ENCODE results near the gene FGFR2. TPM values are rescaled to one million over a fixed set of nuclear protein-coding genes. Genes with fewer than 3 reads are reported as not detected.

Gene FGFR2
- total RNA-seq, 1 donor from 2014 or later: not detected

DNA sequence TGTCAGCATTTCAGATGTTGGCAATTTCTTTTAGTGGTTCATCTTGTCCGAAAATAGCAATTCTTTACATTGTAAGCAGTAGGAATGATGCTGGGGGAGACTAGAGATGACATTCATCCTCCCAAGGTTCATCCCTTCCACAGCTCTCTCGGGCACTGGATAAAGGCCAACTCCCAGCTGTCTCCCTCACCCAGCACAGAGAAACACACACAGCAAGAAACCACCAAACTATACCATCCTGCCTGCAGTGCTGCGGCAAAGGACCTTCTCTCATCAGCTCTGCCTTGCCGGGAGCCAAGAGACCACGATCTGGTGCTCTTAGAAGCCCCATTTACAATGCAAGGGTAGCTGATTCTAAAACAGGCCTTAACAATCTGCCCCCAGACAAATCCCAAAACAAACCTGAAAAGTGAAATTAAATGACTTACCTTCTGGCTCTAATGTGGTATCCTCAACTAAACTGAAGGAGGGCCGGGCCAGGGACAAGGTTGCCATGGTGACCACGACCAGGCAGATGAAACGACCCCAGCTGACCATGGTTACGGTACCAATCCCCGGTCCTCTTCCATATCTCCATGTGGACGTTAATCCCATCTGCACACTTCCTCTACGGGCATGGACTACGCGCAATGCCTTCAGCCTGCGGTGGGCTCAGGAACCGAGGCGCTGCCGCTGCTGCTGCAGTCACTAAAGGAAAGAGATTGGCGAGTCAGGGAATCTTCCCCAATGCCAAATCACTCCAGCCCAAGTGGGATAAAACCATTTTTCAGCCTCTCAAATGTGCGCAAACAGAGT is 4.8 kb downstream of the FGFR2 start:
- no peak for DNase-seq (ENCODE audit: low spot score)
- H3K4me1 Mint-ChIP-seq (ENCODE audit: low read depth): no peaks in the 10 kb centered on the region
- H3K27me3 Mint-ChIP-seq (ENCODE audit: insufficient read depth): peaks cover 26% of the 10 kb centered on the region
- H3K9me3 Mint-ChIP-seq: no peaks in the 10 kb centered on the region
- H3K4me3 Mint-ChIP-seq: no peak overlapping the region
- H3K27ac Mint-ChIP-seq: no peak overlapping the region
- intact Hi-C loops (cut with micrococcal nuclease): no loop called here
- no peaks in the 10 kb centered on the region for H3K36me3 Mint-ChIP-seq (ENCODE audit: low read depth)

DNA sequence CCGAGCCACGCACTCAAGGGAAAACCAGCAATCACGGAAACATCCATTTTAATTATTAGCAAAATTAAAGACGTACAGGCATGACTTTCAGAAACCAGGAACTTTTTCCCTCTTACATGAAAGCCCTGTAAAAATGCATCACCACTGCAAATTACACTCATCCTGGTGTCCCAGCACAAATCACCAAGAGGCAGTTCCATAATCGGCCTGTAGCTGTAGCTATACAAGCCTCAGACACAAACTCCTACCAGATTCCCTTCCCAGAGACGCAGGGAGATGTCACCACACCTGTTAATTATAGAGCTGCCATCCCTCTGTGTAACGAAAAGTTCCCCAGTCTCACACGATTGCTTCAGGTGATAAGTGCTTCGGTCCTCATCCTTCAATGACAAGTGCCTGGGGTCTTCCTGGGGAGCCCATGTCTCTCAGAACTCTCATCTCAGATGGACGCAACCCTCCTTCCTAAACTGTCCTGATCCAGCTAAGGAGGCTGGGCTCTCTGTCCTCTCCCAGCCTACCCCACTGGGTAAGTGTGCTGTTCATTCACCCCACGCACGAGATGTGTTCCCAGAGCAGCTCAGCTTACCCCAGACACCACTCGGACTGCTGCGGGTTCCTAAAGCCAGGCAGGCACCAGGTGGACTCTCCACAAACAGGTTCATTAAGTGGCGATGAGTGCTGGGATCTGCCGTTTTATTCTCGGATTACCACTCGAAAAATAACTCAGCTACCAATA is 5.9 kb downstream of the FGFR2 start:
- H3K27me3 Mint-ChIP-seq (ENCODE audit: insufficient read depth): peaks cover 26% of the 10 kb centered on the region
- DNase-seq (ENCODE audit: low spot score): no peak
- no peak overlapping the region for H3K27ac Mint-ChIP-seq
- H3K4me1 Mint-ChIP-seq (ENCODE audit: low read depth): no peaks in the 10 kb centered on the region
- no peak overlapping the region for H3K4me3 Mint-ChIP-seq
- H3K36me3 Mint-ChIP-seq (ENCODE audit: low read depth): no peaks in the 10 kb centered on the region
- H3K9me3 Mint-ChIP-seq: no peaks in the 10 kb centered on the region
- intact Hi-C loops (cut with micrococcal nuclease): no loop called here

DNA sequence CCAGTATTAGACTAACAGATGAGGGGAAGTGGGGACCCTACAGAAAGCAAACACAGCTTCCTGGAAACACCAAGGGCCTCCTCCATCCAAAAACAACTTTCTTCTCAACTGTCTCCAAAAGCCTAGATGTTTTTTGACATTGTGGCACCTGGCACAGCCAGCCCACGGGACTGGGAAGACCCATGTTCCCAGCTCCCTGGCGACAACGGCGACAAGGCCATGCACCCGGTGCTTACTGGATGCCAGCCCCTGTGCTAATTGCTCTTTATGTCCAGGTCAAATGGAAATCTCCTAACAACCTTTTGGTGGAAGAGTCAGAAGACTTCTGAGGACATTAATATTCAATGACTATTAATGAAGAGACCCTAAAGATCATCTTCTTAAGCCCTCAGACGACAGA is 7.1 kb downstream of the FGFR2 start:
- Mint-ChIP-seq H3K27ac (no peak overlapping the region), H3K27me3 (ENCODE audit: insufficient read depth) (peaks cover 18% of the 10 kb centered on the region), H3K4me1 (ENCODE audit: low read depth) (no peaks in the 10 kb centered on the region), H3K4me3 (no peak overlapping the region), H3K36me3 (ENCODE audit: low read depth) (no peaks in the 10 kb centered on the region), H3K9me3 (no peaks in the 10 kb centered on the region)
- no peak for DNase-seq (ENCODE audit: low spot score)
- intact Hi-C loops (cut with micrococcal nuclease): no loop called here

DNA sequence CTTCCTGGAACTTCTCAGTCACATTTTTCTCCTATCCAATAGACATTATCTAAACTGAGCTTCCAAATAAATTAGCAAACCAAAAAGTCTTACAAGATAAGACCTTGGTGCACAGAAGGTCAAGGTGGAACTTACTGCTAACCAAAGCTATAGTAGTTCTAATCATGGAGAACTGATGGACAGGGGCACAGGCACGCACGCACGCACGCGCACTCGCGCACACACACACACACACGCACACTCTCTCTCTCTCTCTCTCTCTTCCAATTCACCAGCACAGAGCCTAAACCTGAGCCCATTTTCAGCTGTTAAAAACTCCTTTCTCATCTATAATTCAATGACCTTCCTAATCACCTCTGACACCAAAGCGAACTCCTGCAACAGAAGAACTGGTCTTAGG is 7.5 kb downstream of the FGFR2 start:
- no peak overlapping the region for H3K4me3 Mint-ChIP-seq
- intact Hi-C loops (cut with micrococcal nuclease): no loop called here
- H3K4me1 Mint-ChIP-seq (ENCODE audit: low read depth): no peaks in the 10 kb centered on the region
- H3K27ac Mint-ChIP-seq: no peak overlapping the region
- peaks cover 17% of the 10 kb centered on the region for H3K27me3 Mint-ChIP-seq (ENCODE audit: insufficient read depth)
- no peaks in the 10 kb centered on the region for H3K9me3 Mint-ChIP-seq
- no peak for DNase-seq (ENCODE audit: low spot score)
- H3K36me3 Mint-ChIP-seq (ENCODE audit: low read depth): no peaks in the 10 kb centered on the region

DNA sequence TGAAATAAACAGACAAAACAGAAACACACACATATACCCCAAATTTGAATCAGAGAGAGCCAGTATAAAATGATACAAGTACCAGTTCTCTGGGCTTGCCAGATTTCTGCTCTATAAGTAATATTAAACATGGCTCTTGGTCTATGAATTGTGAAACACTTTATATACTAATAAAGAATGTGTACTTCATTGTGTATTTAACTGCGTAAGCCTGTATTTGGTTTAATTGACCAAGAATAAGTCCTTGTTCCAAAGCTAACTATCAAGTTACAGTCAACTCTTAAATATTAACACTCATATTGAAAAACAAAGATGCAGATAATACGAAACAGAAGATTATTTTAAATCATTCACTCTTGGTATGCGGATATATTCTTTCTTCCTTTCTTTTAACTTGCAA is 8.7 kb downstream of the FGFR2 start:
- no peak overlapping the region for H3K27ac Mint-ChIP-seq
- H3K27me3 Mint-ChIP-seq (ENCODE audit: insufficient read depth): peaks cover 5% of the 10 kb centered on the region
- H3K9me3 Mint-ChIP-seq: no peaks in the 10 kb centered on the region
- DNase-seq (ENCODE audit: low spot score): no peak
- no peaks in the 10 kb centered on the region for H3K4me1 Mint-ChIP-seq (ENCODE audit: low read depth)
- no peak overlapping the region for H3K4me3 Mint-ChIP-seq
- no peaks in the 10 kb centered on the region for H3K36me3 Mint-ChIP-seq (ENCODE audit: low read depth)
- intact Hi-C loops (cut with micrococcal nuclease): no loop called here

DNA sequence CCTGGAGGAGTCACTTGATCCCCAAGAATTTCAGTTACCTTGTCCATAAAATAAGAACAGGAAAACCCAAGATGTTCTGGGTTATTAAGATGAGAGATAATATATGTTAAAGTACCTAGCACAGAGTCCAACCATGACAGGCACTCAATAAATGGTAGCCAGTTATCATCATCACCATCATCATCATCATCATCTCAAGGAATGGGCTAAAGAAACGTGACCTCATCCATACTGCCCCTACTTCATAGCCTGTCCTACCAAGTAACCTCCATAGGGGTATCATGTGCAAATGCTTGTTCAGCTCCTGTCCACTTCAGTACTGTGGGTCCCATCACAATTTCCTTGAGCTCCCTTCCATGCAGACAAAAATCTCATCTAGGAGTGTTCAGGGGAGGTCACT is 14.4 kb downstream of the FGFR2 start:
- H3K27ac Mint-ChIP-seq: no peak overlapping the region
- no peaks in the 10 kb centered on the region for H3K36me3 Mint-ChIP-seq (ENCODE audit: low read depth)
- no peaks in the 10 kb centered on the region for H3K4me1 Mint-ChIP-seq (ENCODE audit: low read depth)
- DNase-seq (ENCODE audit: low spot score): no peak
- no peak overlapping the region for H3K4me3 Mint-ChIP-seq
- intact Hi-C loops (cut with micrococcal nuclease): no loop called here
- no peaks in the 10 kb centered on the region for H3K9me3 Mint-ChIP-seq
- no peaks in the 10 kb centered on the region for H3K27me3 Mint-ChIP-seq (ENCODE audit: insufficient read depth)

DNA sequence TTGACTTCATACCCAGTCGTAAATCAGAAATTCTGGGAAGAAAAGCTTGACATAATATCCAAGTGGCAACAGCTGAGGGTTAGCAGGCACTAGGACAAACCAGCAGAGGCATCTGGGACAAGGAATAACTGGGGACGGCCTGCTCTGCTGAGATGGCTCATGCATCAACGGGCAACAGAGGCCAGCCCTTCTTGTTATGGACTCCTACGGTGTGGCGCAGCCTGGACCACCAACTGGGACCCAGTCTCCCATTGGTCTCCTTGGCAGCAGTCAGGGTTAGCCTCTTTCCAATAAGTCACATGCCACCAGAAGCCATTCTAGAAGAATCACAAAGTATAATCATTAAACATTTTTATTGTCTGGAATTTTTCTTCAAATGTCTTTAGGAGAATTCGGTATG is 15.0 kb downstream of the FGFR2 start:
- H3K9me3 Mint-ChIP-seq: no peaks in the 10 kb centered on the region
- H3K27ac Mint-ChIP-seq: no peak overlapping the region
- H3K27me3 Mint-ChIP-seq (ENCODE audit: insufficient read depth): no peaks in the 10 kb centered on the region
- H3K4me1 Mint-ChIP-seq (ENCODE audit: low read depth): no peaks in the 10 kb centered on the region
- DNase-seq (ENCODE audit: low spot score): no peak
- no peak overlapping the region for H3K4me3 Mint-ChIP-seq
- intact Hi-C loops (cut with micrococcal nuclease): no loop called here
- no peaks in the 10 kb centered on the region for H3K36me3 Mint-ChIP-seq (ENCODE audit: low read depth)

DNA sequence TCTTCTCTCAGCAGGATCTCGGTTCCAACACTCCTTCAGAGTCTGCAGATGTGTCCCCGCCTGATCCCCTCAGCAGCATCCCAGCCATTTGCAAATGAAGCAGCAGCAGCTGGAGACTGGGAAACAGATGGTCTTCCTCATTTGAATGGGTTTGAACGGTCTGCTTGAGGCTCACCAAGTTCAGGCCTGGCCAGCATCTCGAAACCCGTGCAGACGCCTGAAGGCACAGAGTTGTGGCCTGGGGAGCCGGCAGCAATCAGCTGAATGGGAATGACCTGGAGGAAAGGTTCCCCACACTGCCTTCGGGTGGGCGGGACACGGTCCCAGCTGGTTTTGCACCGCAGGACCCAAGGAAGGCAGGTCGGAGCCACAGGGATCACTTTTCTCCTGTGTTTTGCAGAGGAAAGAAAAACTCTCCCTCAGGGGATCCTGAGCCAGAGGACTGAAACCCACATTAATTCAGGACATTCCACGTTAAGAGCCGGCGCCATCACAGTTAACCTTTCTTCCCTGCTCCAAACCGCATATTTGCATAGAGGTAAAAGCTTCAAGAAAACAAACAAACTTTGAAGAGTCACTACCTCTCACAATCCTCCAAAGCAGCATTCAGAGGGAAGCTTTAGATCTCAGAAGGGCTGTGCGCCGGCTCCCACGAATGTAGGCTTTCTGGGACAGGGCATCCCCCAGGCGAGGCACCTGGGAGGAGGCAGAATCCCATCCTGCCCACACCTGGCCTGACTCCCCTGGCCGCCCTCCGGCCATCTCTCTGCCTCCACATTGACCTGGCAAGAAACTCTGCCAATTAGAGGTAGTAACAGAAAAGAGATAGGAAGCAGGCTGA is 17.7 kb downstream of the FGFR2 start:
- Mint-ChIP-seq H3K4me1 (ENCODE audit: low read depth) (no peaks in the 10 kb centered on the region), H3K9me3 (no peaks in the 10 kb centered on the region), H3K27me3 (ENCODE audit: insufficient read depth) (no peaks in the 10 kb centered on the region), H3K36me3 (ENCODE audit: low read depth) (no peaks in the 10 kb centered on the region), H3K4me3 (no peak overlapping the region), H3K27ac (no peak overlapping the region)
- intact Hi-C loops (cut with micrococcal nuclease): no loop called here
- DNase-seq (ENCODE audit: low spot score): no peak

DNA sequence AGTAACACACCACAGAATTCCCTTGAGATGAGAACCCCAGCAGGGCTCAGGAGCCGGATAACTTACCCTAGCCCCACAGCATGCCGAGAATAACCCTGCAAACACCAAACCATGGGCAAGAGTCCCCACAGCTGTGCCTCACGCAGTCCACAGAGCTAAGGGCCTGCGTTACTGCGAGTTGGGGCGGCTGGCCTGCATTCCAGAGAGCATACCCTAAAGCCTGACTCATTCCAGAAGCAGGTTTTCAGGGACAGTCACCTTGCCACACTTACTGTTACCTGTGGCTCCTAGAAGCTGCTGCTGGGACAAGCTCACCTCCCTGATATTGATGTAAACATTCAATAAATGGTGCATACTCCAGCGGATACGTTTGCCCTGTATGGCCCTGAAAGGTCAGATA is 18.6 kb downstream of the FGFR2 start:
- Mint-ChIP-seq H3K27me3 (ENCODE audit: insufficient read depth) (no peaks in the 10 kb centered on the region), H3K4me3 (no peak overlapping the region), H3K36me3 (ENCODE audit: low read depth) (no peaks in the 10 kb centered on the region), H3K9me3 (no peaks in the 10 kb centered on the region), H3K27ac (no peak overlapping the region), H3K4me1 (ENCODE audit: low read depth) (no peaks in the 10 kb centered on the region)
- DNase-seq (ENCODE audit: low spot score): no peak
- intact Hi-C loops (cut with micrococcal nuclease): no loop called here

DNA sequence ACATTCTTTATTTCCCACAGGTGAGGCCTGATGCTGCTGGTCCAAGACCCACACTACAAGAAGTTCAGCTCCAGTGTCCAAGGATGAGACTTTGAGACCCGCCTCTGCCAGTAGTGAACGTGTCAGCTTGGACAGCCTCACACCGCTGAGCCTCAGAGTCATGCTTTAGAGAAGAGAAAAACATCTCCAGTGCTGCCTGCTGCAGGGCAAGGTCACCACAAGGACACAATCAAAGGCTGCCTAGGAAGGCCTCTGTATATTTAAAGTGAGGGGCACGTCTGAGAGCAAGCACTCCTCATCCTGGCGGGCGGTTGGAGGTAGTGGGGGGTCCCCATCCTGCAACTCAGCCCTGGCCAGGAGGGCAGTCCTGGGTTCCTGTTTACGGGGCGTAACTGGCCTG is 19.3 kb downstream of the FGFR2 start:
- H3K27ac Mint-ChIP-seq: no peak overlapping the region
- intact Hi-C loops (cut with micrococcal nuclease): no loop called here
- no peak for DNase-seq (ENCODE audit: low spot score)
- H3K4me1 Mint-ChIP-seq (ENCODE audit: low read depth): no peaks in the 10 kb centered on the region
- H3K27me3 Mint-ChIP-seq (ENCODE audit: insufficient read depth): no peaks in the 10 kb centered on the region
- H3K4me3 Mint-ChIP-seq: no peak overlapping the region
- no peaks in the 10 kb centered on the region for H3K36me3 Mint-ChIP-seq (ENCODE audit: low read depth)
- H3K9me3 Mint-ChIP-seq: no peaks in the 10 kb centered on the region

DNA sequence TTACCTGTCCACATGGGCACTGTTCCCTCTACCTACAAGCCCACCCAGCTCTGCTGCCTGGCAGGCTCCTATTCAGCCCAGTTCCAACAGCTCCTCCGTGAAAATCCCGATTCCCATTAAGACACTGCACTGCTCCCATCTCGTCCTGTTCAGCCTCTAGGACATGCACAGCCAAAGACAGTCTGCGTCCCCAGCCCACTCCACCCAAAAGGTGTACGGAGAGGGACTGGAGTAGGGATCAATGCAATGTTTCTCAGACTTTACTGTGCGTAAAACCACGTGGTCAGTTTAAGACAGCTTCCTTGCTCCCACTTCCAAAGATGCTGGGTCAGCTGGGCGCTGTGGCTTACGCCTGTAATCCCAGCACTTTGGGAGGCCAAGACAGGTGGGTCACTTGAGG is 19.9 kb downstream of the FGFR2 start:
- H3K36me3 Mint-ChIP-seq (ENCODE audit: low read depth): no peaks in the 10 kb centered on the region
- H3K4me1 Mint-ChIP-seq (ENCODE audit: low read depth): no peaks in the 10 kb centered on the region
- no peak for DNase-seq (ENCODE audit: low spot score)
- intact Hi-C loops (cut with micrococcal nuclease): no loop called here
- no peak overlapping the region for H3K4me3 Mint-ChIP-seq
- no peak overlapping the region for H3K27ac Mint-ChIP-seq
- H3K27me3 Mint-ChIP-seq (ENCODE audit: insufficient read depth): no peaks in the 10 kb centered on the region
- no peaks in the 10 kb centered on the region for H3K9me3 Mint-ChIP-seq

DNA sequence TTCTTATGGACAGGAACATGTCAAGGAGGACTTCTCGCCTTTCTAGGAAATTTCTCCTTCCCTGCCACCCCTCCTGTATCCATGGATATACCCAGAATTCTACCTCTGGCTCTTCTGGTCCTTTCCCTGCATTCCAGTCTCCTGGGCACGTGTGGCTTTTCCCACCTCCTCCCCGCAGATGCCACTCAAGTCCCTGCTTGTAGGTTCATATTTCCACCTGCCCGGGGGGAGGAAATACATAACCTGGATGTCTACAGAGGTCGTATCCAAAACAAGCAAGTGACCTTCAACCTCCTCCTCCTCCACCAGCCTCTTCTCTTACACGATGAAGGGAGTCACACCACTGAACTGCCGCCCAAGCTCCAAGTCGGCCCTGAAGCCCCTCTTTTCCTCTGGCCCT is 20.7 kb downstream of the FGFR2 start:
- Mint-ChIP-seq H3K9me3 (no peaks in the 10 kb centered on the region), H3K4me3 (no peak overlapping the region), H3K36me3 (ENCODE audit: low read depth) (no peaks in the 10 kb centered on the region), H3K4me1 (ENCODE audit: low read depth) (no peaks in the 10 kb centered on the region), H3K27me3 (ENCODE audit: insufficient read depth) (no peaks in the 10 kb centered on the region), H3K27ac (no peak overlapping the region)
- DNase-seq (ENCODE audit: low spot score): no peak
- intact Hi-C loops (cut with micrococcal nuclease): no loop called here

DNA sequence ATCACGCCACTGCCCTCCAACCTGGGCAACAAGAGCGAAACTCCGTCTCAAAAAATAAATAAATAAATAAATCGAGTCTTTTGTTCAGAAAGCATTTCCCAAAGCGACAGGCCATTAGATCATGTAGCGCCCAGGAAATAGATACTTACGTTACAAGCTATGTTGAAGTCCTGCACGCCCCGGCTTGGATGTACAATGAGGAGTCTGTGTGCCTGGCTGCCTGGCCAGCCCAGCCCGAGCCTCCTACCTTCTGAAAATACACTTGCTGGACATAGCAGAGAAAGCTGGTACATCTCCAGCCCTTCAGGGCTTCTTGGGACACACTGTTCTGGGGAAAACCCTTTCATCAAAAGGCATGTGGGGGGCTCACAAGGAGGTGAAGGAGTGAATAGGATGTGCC is 22.1 kb downstream of the FGFR2 start:
- Mint-ChIP-seq H3K4me3 (no peak overlapping the region), H3K27me3 (ENCODE audit: insufficient read depth) (no peaks in the 10 kb centered on the region)
- DNase-seq (ENCODE audit: low spot score): no peak

More for the DNA sequence above, 22.1 kb downstream of the FGFR2 start:
- Mint-ChIP-seq H3K27ac (no peak overlapping the region), H3K36me3 (ENCODE audit: low read depth) (no peaks in the 10 kb centered on the region), H3K9me3 (no peaks in the 10 kb centered on the region), H3K4me1 (ENCODE audit: low read depth) (no peaks in the 10 kb centered on the region)
- intact Hi-C loops (cut with micrococcal nuclease): no loop called here

Measured in activated T-helper 1 cell treated with anti-CD3 and anti-CD28 coated beads, Interleukin-12 subunit alpha, Interleukin-12 subunit beta, Interleukin-2, Interleukin-4 antibody, amounts not matched to agents 30 ng/mL and 10 ng/mL and 1 ng/mL, durations not matched to agents 14 hours and 24 hours and 36 hours (primary cell).